Activated CD4-positive, alpha-beta T cell treated with anti-CD3 and anti-CD28 coated beads, Interleukin-2, amount 50 U/mL, for 48 hours (primary cell): ENCODE results near the gene GRAPL.
A peak's percentile ranks its signal among the peaks of the same experiment; 100 is the strongest.
"Not testable (repeated sequence)": the region's sequence is repeated elsewhere in the genome, so short reads cannot be mapped to it uniquely, and the experiment has no call there.

ENCODE experiments used
- DNase-seq, 2 experiments: peaks; one replicate each; pipeline ENCODE4 v3.0.0-alpha.2; 2020

GRAPL gene

GRCh38 chr17:19137959-19138358 is 10.6 kb downstream of the GRAPL start:
- DNase-seq, result not testable (repeated sequence)

- not testable (repeated sequence) for DNase-seq
Measured at GRCh38 chr17:19141366-19142155, 14.2 kb downstream of the GRAPL start.

GRCh38 chr17:19142419-19142818 is 15.0 kb downstream of the GRAPL start:
- peak; percentile 51 to 63 for DNase-seq

GRCh38 chr17:19143097-19143777 is 15.8 kb downstream of the GRAPL start:
- not testable (repeated sequence) for DNase-seq

- not testable (repeated sequence) for DNase-seq
Measured at GRCh38 chr17:19144373-19144772, 17.0 kb downstream of the GRAPL start.

GRCh38 chr17:19145471-19145870 is 18.1 kb downstream of the GRAPL start:
- not testable (repeated sequence) for DNase-seq

- DNase-seq, result not testable (repeated sequence)
Measured at GRCh38 chr17:19150678-19151615, 23.6 kb downstream of the GRAPL start.

GRCh38 chr17:19157628-19158027 is 30.2 kb downstream of the GRAPL start:
- not testable (repeated sequence) for DNase-seq

- DNase-seq, result not testable (repeated sequence)
Measured at GRCh38 chr17:19158478-19158877, 31.1 kb downstream of the GRAPL start.

GRCh38 chr17:19158938-19159337 is 31.5 kb downstream of the GRAPL start:
- DNase-seq, result not testable (repeated sequence)

GRCh38 chr17:19161308-19162107 is 34.1 kb downstream of the GRAPL start:
- DNase-seq, result not testable (repeated sequence)

- DNase-seq, result not testable (repeated sequence)
Measured at GRCh38 chr17:19162384-19163216, 35.2 kb downstream of the GRAPL start.

GRCh38 chr17:19174422-19174821 is 47.0 kb downstream of the GRAPL start:
- DNase-seq, result not testable (repeated sequence)

GRCh38 chr17:19175410-19175809 is 48.0 kb downstream of the GRAPL start:
- not testable (repeated sequence) for DNase-seq

- not testable (repeated sequence) for DNase-seq
Measured at GRCh38 chr17:19181040-19181875, 53.9 kb downstream of the GRAPL start.

- DNase-seq, result not testable (repeated sequence)
Measured at GRCh38 chr17:19187883-19188869, 60.8 kb downstream of the GRAPL start.

GRCh38 chr17:19188870-19189708 is 61.7 kb downstream of the GRAPL start:
- DNase-seq, result not testable (repeated sequence)
